GM21528 (cell line): ENCODE measurements around the gene AIFM3.
"Not testable (repeated sequence)": the region's sequence is repeated elsewhere in the genome, so short reads cannot be mapped to it uniquely, and the experiment has no call there.

Experiments
- ATAC-seq: cut with Tn5 transposase; IDR thresholded peaks from one replicate; pipeline ENCODE4 v1.9.1; 2021; ENCODE audit warnings: mild to moderate bottlenecking, moderate library complexity; ENCODE audit not compliant: unreplicated experiment, low FRiP score

AIFM3 gene

DNA sequence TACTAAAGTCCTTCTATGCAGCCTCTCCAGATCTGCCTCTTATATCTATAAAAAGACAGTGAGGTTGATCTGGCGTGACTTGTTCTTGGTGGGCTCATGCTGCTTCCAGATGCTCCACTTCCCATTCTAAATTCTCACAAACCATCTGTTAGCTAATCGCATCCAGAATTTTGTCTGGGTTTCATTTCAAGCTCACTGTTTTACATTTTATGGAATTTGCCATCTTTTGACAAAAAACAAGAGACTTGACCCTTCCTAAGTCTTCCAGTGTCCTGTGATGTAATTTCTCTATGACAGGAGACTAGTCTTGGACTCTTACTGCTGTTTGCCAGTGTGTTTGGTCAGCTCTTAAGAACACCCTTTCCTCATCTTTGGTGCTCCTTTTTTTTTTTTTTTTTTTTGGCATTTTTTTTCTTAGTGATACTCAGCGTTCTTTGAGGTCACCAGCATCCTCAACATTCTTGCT, 26.8 kb upstream of the AIFM3 start:
- no peak for ATAC-seq

DNA sequence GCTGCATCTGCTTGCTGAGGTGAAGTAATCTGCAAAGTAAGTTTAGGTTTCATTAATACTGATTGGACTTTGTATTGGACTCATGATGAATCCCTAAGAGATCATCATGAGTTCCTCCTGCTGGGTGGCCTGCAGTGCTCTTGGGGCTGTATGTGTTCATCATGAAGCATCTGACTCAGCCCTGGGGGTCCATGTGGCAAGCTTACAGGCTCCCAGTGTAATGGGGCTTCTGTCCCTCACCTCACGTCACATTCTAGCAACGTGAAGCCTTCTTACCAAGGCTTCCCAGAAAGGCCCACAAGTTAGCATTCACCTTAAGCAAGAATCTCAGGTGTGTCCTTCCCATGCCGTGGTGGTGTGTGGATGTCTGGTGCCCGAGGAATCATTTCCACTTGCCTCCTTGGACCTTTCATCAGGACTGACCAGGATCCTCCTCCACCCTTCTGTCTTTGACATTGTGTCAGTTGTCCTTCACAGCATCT, 26.1 kb upstream of the AIFM3 start:
- ATAC-seq: no peak

DNA sequence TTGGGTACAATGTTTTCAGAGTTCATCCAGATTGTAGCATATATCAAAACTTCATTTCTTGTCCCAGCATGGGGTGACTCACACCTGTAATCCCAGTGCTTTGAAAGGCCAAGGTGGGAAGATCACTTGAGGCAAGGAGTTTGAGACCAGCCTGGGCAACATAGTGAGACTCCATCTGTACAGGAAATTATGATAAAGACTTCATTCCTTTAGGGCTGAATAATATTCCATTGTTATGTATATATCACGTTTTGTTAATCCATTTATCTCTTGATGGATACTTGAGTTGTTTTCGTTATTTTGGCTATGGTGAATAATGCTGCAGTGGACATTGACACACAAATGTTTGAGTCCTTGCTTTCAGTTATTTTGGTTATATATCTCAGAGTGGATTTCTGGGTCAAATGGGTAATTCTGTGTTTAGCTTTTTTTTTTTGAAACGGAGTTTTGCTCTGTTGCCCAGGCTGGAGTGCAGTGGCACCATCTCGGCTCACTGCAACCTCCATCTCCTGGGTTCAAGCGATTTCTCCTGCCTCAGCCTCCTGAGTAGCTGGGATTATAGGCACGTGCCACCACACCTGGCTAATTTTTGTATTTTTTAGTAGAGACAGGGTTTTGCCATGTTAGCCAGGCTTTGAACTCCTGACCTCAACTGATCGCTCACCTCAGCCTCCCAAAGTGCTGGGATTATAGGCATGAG, 24.7 kb upstream of the AIFM3 start:
- not testable (repeated sequence) for ATAC-seq

DNA sequence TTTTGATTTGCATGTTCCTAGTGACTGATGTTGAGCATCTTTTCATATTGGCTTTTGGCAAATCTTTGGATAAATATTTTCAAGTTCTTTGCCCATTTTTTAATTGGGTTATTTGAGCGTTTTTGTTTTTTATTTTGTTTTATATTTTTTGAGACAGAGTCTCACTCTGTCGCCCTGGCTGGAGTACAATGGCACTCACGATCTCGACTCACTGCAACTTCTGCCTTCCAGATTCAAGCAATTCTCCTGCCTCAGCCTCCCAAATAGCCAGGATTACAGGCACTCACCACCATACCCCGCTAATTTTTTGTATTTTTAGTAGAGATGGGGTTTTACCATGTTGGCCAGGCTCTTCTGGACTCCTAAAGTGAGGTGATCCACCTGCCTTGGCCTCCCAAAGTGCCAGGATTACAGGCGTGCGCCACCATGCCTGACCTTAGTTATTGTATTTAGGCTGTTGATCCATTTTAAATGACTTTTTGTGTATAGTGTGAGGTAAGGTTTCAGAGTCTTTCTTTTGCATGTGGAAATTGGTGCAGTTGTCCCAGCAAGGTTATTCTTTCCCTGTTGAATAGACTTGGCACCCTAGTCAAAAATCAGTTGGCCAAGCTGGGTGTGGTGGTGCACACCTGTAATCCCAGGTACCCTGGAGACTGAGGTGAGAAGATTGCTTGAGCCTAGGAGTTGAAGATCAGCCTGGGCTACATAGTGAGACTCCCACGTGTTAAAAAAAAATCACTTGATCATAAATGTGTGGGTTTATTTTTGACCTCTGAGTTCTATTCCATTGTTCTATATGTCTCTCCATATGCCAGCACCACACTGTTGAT, 23.7 kb upstream of the AIFM3 start:
- no peak for ATAC-seq

DNA sequence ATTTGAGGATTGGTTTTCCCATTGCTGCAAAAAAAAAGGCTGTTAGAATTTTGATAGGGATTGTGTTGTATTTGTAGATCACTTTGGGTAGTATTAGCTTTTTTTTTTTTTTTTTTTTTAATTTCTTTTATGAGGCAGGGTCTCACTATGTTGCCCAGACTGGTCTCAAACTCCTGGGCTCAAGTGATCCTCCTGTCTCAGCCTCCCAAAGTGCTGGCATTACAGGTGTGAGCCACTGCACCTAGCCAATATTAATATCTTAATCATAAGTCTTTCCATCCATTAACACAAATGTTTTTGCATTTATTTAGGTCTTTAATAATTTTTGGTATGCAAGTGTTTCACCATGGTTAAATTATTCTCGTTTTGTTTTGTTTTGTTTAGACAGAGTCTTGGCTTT, 23.0 kb upstream of the AIFM3 start:
- ATAC-seq: no peak

DNA sequence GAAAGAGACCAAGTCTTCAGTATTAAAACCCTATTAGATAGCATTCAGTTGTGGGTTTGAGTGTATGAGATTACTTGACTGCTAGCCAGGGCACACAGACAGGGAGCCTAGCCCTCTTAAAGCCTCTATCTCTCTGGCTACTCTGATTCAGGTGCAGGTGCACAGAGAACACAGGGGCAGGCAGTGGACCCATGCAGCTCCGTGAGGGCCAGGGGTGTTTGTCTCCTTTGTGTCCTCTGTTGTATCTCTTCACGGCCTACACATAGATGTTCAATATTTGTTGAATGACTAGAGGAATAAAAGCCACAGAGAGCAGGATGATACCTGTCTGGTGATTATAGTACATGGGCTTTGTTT, 21.5 kb upstream of the AIFM3 start:
- no peak for ATAC-seq

DNA sequence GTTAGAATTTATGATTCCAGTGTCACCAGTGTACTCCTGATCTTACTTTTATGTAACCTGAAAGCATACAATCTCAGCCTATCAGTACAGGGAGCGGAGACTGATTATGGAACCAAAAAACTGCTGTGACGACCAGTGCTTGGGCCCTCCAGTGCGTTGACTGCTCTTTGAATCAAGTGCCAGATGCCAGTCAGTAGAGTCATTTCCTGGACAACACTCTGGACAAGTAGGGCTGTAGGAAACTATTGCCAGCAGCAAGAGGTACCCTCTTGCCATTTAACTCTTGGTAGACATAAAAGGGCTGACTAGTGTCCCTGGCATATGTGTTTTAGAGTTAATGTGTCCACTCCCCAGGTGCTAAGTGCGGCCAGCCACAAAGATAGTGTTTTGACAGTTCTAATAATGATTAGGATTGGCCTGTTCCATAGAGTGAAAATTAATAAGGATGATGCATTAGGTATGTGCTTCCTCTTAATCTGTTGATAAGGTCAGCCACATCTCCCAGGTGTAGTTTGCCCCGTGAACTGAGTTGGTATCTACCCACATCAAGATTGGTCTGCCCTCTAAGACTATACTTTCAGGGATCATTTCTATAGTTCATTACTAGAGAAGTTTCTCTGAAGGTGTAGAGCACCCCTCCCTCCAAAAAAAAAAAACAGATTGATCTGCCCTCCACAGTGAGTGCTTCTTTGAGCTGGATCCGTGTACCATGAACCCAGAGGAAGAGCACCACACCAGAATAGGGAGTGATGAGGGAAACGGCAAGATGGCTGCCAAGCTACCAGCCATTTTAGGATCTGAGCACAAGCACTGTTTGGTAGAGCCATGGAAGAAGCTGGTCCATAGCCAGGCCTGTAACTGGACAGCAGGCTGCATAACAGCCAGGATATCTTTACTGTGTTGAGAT, 20.7 kb upstream of the AIFM3 start:
- no peak for ATAC-seq

DNA sequence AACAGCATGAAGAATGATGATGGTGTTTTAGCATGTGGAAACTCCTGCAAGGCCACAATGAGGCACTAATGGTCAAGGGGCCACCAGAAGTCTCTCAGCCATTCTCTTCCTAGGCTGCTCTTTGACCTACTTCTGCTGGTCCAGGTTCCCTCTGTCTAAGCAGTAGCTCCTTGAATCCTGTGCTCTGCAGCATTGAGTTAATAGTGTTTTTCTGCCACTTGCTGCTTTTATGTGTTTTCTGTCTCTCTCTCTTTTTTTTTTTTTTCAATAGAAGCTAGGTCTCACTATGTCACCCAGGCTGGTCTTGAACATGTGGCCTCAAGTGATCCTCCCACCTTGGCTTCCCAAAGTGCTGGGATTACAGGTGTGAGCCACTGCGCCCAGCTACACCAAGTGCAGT, 20.1 kb upstream of the AIFM3 start:
- ATAC-seq: no peak

DNA sequence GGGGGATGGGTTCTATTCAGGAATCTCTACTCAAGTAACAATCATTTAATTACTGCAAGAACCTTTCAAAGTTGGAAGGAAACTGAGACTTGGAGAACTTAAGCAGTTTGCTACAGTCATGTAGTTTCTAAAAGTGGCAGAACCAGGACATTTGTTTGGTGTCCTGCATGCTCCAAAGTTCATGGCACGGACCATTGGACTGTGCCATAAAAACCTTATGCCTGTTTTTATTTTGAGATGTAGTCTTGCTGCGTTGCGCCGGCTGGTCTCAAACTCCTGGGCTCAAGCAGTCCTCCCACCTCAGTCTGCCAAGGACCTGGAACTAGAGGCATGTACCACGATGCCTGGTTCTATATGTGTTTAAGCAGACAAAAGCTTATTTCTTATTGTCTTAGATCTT, 18.6 kb upstream of the AIFM3 start:
- no peak for ATAC-seq

DNA sequence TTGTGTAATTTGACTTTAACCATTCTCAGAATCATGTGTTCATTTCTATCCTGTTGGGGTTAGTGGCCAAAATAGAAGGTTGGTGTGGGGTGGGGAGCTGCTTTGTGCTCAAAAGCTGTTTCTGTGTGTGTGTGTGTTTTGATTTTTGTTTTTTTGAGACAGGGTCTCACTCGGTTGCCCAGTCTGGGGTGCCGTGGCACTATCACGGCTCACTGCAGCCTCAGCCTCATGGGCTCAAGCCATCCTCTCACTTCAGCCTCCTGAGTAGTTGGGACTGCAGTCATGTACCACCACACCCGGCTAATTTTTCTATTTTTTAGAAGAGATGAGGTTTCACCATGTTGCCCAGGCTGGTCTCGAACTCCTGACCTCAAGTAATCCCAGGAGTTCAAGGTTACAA, 18.1 kb upstream of the AIFM3 start:
- no peak for ATAC-seq

DNA sequence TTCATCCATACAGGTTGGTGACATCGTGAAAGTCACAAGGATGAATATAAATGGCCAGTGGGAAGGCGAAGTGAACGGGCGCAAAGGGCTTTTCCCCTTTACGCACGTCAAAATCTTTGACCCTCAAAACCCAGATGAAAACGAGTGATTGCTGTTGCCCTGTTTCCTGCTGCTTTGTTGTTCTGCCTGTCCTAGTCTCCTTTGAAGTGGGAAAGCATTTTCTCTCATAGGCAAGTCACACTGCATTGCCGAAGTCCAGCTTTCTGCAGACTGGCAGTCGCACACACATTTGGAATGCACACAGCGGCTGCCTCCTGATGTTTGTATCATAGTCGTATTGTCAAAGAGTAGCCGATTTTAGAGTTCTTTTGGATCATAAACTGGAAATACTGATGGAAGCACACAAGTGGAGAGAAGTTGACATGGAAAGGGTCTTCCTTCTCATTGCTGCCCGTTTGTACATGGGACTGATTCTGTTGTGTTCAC, 17.3 kb upstream of the AIFM3 start:
- ATAC-seq: no peak

DNA sequence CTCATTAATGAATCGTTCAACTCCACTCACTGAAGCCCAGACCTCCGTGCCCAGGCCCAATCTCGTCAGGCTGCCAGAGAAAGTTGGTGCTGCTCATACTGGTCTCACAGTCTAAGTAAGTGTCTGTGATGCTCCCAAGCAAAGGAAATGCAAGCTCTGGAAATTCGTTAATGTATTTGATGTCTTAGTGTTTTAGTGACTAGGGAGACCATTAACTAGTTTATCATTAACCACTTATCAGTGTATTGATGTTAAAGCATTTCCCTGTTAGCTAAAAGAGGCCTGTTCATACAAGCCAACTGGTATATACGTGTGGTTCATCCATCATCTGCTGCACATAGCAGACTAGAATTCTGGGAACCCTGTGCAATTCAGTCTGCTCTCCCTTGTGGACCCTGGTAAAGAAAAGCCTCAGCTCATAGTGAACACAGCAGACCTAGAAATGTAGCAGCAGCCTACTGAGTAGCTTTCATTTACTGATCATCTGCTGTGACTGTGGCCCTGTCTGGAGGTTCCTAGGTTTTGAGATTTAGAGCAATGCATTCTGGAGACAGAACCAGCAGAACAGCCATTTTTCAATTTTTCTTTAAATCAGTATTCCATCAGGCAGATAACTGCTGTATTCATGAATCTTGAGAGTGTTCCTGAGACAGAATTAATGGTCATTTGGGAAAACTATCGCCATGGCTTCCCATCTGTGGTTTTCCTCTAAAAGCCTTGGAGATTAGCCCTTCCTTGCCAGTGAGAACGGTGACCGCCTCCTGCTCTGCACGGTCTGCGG, 15.7 kb upstream of the AIFM3 start:
- ATAC-seq: no peak

DNA sequence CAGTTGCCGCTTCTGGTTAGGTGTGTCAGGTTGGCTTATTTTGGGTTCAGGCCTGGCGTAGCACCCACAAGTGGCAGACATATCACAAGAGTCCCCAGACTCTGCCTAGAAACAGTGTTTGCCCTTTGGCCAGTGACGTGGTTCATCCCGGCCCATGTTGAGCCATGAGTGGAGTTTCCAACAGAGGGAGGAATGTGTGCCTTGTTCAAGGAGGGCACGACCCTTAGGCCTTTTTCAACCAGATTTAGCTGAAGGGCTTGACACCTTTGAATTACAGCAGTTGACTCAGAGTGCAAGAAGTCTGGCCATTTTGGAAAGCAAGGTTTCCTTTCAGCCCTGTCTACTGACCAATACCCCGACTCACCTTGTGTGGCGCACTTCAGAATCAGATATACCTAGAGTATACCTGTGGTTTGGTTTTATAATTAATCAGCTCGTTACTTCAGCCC, 15.1 kb upstream of the AIFM3 start:
- ATAC-seq: no peak

DNA sequence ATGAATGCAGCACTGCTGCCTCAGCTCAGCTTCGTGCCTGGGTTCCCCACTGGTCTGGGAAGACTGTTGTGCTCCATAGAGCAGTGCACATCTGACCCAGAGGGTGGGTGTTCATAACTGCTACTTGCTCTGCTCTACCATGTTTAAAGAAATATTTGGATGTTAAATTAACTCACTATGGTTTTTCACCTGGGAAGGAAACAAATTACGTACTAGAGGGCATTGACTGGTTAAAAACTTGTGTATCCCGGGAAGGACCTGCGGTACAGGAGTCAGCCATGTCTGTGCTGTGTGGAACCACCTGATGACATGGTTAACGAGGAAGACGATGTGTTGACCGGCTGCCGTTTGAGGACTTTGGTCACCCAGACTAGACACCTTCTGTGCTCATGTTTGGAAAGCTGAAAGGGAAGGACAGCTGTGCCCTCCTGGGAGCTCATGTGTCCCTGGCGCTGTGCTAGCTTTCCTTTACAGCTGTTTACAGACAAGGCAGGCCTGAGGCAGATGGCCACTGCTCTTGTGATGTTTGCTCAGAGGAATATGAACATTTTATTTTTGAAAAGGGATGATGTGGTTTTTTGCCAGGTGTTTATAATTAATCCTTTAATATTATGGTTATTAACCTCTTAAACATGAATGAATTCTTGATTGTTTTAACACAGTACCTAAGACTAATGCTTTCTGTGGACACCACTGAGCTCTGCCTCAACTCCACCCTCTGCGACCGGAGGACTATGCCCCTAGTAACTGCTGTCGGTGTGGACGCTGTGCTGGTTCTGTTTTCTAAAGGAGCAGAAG, 14.3 kb upstream of the AIFM3 start:
- ATAC-seq: no peak

DNA sequence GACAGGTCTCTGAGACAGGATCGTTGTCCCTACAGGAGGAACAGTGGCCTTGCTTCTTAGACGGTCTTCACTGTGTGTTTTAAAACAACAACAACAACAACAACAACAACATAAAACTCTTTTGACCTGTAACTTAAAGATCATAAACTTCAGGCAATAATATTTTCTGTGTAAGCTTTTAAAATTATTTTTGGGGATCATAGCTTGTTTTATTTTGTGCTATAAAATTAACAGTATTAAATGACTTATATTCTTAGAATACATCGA, 13.8 kb upstream of the AIFM3 start:
- no peak for ATAC-seq

DNA sequence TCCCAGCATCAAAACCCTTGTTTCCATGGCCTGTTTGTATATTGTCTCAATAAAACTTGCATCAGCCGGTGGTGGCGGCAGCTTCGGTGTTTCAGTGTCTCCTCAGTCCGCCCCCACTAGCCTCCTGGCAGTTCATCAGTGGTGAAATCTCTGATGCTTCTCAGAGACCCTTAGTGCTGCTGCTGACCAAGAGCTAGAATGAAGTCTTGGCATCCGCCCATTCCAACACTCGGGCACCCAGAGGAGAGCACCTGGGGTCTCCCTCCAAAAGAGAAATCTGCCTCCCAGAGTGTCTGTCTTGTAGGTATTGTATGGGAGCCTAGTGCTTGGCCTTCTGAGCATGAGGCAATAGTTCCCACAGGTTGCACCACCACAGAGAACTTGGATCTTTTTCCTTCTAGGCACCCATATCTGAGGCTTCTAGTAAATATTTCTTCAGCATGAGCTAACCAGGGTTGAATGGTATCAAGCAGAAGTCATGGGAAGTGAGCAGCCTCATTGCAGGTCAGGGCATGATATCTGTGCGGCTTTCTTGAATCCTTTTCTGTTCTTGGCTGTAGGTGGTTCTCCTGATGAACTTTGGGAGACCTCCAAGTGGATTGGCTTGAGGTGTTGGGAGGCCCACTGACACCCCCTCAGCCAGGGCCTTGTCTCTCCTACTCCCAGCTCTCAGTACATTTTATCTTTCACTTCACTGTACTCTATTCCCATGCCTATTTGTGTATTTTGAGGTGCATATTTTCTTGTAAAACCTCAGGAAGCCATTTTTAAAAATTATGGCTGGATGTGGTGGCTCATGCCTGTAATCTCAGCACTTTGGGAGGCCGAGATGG, 13.2 kb upstream of the AIFM3 start:
- ATAC-seq: no peak

DNA sequence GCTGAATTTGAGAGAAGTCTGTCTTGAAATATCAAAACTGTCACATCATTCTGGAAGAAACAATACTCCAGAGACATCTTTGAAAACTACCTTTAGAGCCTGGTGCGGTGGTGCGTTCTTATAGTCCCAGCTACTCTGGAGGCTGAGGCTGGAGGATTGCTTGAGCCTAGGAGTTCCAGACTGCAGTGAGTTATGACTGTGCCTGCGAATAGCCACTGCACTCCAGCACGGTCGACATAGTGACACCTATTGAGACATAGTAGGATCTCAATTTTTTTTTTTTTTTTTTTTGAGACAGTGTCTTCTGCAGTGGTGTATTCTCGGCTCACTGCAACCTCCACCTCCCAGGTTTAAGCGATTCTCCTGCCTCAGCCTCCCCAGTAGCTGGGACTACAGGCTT, 11.5 kb upstream of the AIFM3 start:
- ATAC-seq: no peak

DNA sequence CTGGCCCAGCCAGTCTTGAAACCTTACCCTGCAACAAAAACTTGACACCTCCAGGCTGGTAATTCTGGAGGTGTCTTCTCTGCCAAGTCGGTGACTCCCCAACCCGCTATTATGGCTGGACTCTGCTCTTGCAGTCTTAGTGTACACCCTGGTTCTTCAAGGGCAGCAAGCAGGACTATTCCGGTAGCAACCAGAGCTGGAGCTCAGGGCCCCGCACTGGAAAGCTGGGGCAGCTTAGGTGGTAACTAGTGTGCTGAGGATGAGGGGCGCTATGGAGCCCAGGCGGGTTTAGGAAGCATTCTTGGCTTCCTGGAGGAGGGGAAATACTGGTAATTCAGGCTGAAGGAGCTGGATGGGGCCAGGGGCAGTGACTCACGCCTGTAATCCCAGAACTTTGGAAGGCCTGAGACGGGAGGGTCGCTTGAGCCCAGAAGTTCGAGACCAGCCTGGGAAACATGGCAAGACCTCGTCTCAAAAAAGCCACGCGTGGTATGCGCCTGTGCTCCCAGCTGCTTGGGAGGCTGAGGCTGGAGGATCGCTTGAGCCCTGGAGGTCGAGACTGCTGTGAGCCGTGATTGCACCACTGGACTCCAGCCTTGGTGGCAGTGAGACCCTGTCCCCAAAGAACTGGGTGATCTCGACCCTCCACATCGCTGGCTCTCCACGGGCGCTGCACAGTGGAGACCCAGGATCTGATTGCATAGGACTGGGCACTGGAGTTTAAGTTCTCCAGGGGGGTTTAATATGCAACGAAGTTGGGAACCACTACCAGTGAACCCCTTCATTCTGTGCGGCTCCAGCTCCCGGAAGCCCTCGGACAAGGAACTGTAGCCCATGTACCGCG, 10.6 kb upstream of the AIFM3 start:
- no peak for ATAC-seq
